Stimulated activated naive CD8-positive, alpha-beta T cell treated with anti-CD3 and anti-CD28 coated beads, Interleukin-15, amount 100 ng/mL, for 72 hours (primary cell): ENCODE data around the gene APH1B.
"Not testable (repeated sequence)": the region's sequence is repeated elsewhere in the genome, so short reads cannot be mapped to it uniquely, and the experiment has no call there.

Experiments used
- ATAC-seq: fragments of 150-1000 bp; cut with Tn5 transposase; 2 replicates; pipeline ENCODE4 v1.10.0; 2021; ENCODE audit warnings: mild to moderate bottlenecking, moderate library complexity
- DNase-seq, 2 donors: peaks; one replicate each; pipeline ENCODE4 v3.0.0; 2021 to 2022
- H3K27ac Mint-ChIP-seq, 2 donors: one replicate each; pipeline ENCODE4 v1.8.0; 2022; ENCODE audit warnings: mild to moderate bottlenecking in 2 of 2, mixed read lengths in 2 of 2, moderate library complexity in 2 of 2
- H3K27me3 Mint-ChIP-seq: one replicate; pipeline ENCODE4 v1.8.0; 2022; ENCODE audit warnings: mixed read lengths
- H3K4me1 Mint-ChIP-seq: one replicate; pipeline ENCODE4 v1.8.0; 2022; ENCODE audit warnings: mild to moderate bottlenecking, mixed read lengths
- H3K4me3 Mint-ChIP-seq, 2 donors: one replicate each; pipeline ENCODE4 v1.8.0; 2022; ENCODE audit warnings: mild to moderate bottlenecking in 2 of 2, mixed read lengths in 2 of 2, moderate library complexity in 1 of 2
- H3K9me3 Mint-ChIP-seq, 2 donors: one replicate each; pipeline ENCODE4 v1.8.0; 2022; ENCODE audit warnings: mixed read lengths in 2 of 2

The APH1B gene

GRCh38 chr15:63306492-63307073, 29.2 kb downstream of the APH1B start:
- H3K4me3 Mint-ChIP-seq = no peak overlapping the region
- peaks cover under 1% of the 10 kb centered on the region for H3K4me1 Mint-ChIP-seq
- H3K27me3 Mint-ChIP-seq = no peaks in the 10 kb centered on the region
- H3K27ac Mint-ChIP-seq = no peak overlapping the region
- ATAC-seq (no peak), DNase-seq (no peak)
- H3K9me3 Mint-ChIP-seq = no peaks in the 10 kb centered on the region

GRCh38 chr15:63308491-63308890, 31.1 kb downstream of the APH1B start:
- Mint-ChIP-seq H3K9me3 (no peaks in the 10 kb centered on the region), H3K4me1 (no peaks in the 10 kb centered on the region), H3K27me3 (no peaks in the 10 kb centered on the region), H3K27ac (peak overlapping the region in 1 of 2 donors; percentile 11), H3K4me3 (no peak overlapping the region)
- no peak for DNase-seq
- no peak for ATAC-seq

- ATAC-seq = no peak
- no peak for DNase-seq
- Mint-ChIP-seq H3K4me1 (no peaks in the 10 kb centered on the region), H3K9me3 (no peaks in the 10 kb centered on the region), H3K27me3 (no peaks in the 10 kb centered on the region), H3K27ac (no peak overlapping the region), H3K4me3 (no peak overlapping the region)
Observed at GRCh38 chr15:63308947-63309346, 31.5 kb downstream of the APH1B start.

GRCh38 chr15:63310646-63311045, 33.2 kb downstream of the APH1B start:
- H3K27me3 Mint-ChIP-seq = no peaks in the 10 kb centered on the region
- no peaks in the 10 kb centered on the region for H3K9me3 Mint-ChIP-seq
- H3K27ac Mint-ChIP-seq = no peak overlapping the region
- H3K4me3 Mint-ChIP-seq = no peak overlapping the region
- DNase-seq = no peak
- no peak for ATAC-seq
- no peaks in the 10 kb centered on the region for H3K4me1 Mint-ChIP-seq

- no peak for DNase-seq
Observed at GRCh38 chr15:63312286-63312685, 34.9 kb downstream of the APH1B start.

GRCh38 chr15:63313825-63314224, 36.4 kb downstream of the APH1B start:
- Mint-ChIP-seq H3K27ac (no peak overlapping the region), H3K4me1 (no peaks in the 10 kb centered on the region), H3K27me3 (no peaks in the 10 kb centered on the region), H3K4me3 (no peak overlapping the region), H3K9me3 (no peaks in the 10 kb centered on the region)
- DNase-seq (no peak), ATAC-seq (no peak)

More at GRCh38 chr15:63312286-63312685, 34.9 kb downstream of the APH1B start:
- no peaks in the 10 kb centered on the region for H3K27me3 Mint-ChIP-seq
- H3K4me1 Mint-ChIP-seq = no peaks in the 10 kb centered on the region
- H3K4me3 Mint-ChIP-seq = no peak overlapping the region
- ATAC-seq = no peak
- H3K27ac Mint-ChIP-seq = no peak overlapping the region
- H3K9me3 Mint-ChIP-seq = no peaks in the 10 kb centered on the region

- DNase-seq (no peak), ATAC-seq (no peak)
- H3K4me1 Mint-ChIP-seq = no peaks in the 10 kb centered on the region
- no peak overlapping the region for H3K27ac Mint-ChIP-seq
- no peaks in the 10 kb centered on the region for H3K9me3 Mint-ChIP-seq
- H3K4me3 Mint-ChIP-seq = no peak overlapping the region
- no peaks in the 10 kb centered on the region for H3K27me3 Mint-ChIP-seq
Observed at GRCh38 chr15:63314409-63314808, 37.0 kb downstream of the APH1B start.

- no peaks in the 10 kb centered on the region for H3K27me3 Mint-ChIP-seq
- ATAC-seq = no peak
- no peak for DNase-seq
- H3K4me1 Mint-ChIP-seq = no peaks in the 10 kb centered on the region
- no peaks in the 10 kb centered on the region for H3K9me3 Mint-ChIP-seq
- H3K4me3 Mint-ChIP-seq = no peak overlapping the region
- H3K27ac Mint-ChIP-seq = no peak overlapping the region
Observed at GRCh38 chr15:63318344-63318743, 40.9 kb downstream of the APH1B start.

GRCh38 chr15:63319065-63319464, 41.7 kb downstream of the APH1B start:
- Mint-ChIP-seq H3K27me3 (no peaks in the 10 kb centered on the region), H3K27ac (no peak overlapping the region), H3K4me1 (no peaks in the 10 kb centered on the region), H3K9me3 (no peaks in the 10 kb centered on the region), H3K4me3 (no peak overlapping the region)
- ATAC-seq (no peak), DNase-seq (no peak)

GRCh38 chr15:63320446-63320845, 43.0 kb downstream of the APH1B start:
- not testable (repeated sequence) for H3K4me1 Mint-ChIP-seq, H3K27ac Mint-ChIP-seq, H3K9me3 Mint-ChIP-seq, H3K27me3 Mint-ChIP-seq, DNase-seq, ATAC-seq, H3K4me3 Mint-ChIP-seq

- not testable (repeated sequence) for H3K27me3 Mint-ChIP-seq, ATAC-seq, H3K4me3 Mint-ChIP-seq, DNase-seq, H3K27ac Mint-ChIP-seq, H3K4me1 Mint-ChIP-seq, H3K9me3 Mint-ChIP-seq
Observed at GRCh38 chr15:63320981-63321380, 43.6 kb downstream of the APH1B start.

GRCh38 chr15:63321462-63321861, 44.1 kb downstream of the APH1B start:
- H3K27me3 Mint-ChIP-seq = no peaks in the 10 kb centered on the region
- H3K9me3 Mint-ChIP-seq = no peaks in the 10 kb centered on the region
- H3K4me3 Mint-ChIP-seq = no peak overlapping the region
- DNase-seq (no peak), ATAC-seq (no peak)
- H3K4me1 Mint-ChIP-seq = peaks cover 5% of the 10 kb centered on the region
- no peak overlapping the region for H3K27ac Mint-ChIP-seq

GRCh38 chr15:63322541-63322940, 45.1 kb downstream of the APH1B start:
- H3K4me1 Mint-ChIP-seq = peaks cover 5% of the 10 kb centered on the region
- H3K27me3 Mint-ChIP-seq = no peaks in the 10 kb centered on the region
- H3K27ac Mint-ChIP-seq = no peak overlapping the region
- ATAC-seq (no peak), DNase-seq (no peak)
- H3K4me3 Mint-ChIP-seq = no peak overlapping the region
- no peaks in the 10 kb centered on the region for H3K9me3 Mint-ChIP-seq

- peaks cover 5% of the 10 kb centered on the region for H3K4me1 Mint-ChIP-seq
- DNase-seq (no peak), ATAC-seq (no peak)
- no peak overlapping the region for H3K4me3 Mint-ChIP-seq
- peak overlapping the region in 1 of 2 donors; percentile 7 for H3K27ac Mint-ChIP-seq
- H3K27me3 Mint-ChIP-seq = no peaks in the 10 kb centered on the region
- no peaks in the 10 kb centered on the region for H3K9me3 Mint-ChIP-seq
Observed at GRCh38 chr15:63323798-63324563, 46.6 kb downstream of the APH1B start.

- Mint-ChIP-seq H3K4me1 (peaks cover 5% of the 10 kb centered on the region), H3K27ac (no peak overlapping the region), H3K9me3 (no peaks in the 10 kb centered on the region), H3K4me3 (no peak overlapping the region), H3K27me3 (no peaks in the 10 kb centered on the region)
- no peak for ATAC-seq
- no peak for DNase-seq
Observed at GRCh38 chr15:63324770-63325169, 47.4 kb downstream of the APH1B start.

GRCh38 chr15:63327648-63328421, 50.4 kb downstream of the APH1B start:
- DNase-seq (no peak), ATAC-seq (no peak)
- no peaks in the 10 kb centered on the region for H3K27me3 Mint-ChIP-seq
- no peaks in the 10 kb centered on the region for H3K9me3 Mint-ChIP-seq
- H3K4me1 Mint-ChIP-seq = peaks cover 5% of the 10 kb centered on the region
- H3K4me3 Mint-ChIP-seq = no peak overlapping the region
- no peak overlapping the region for H3K27ac Mint-ChIP-seq
